HepG2 (cell line): ENCODE results near the gene TMEM225B. TPM values are rescaled to one million over a fixed set of nuclear protein-coding genes. Genes with fewer than 3 reads are reported as not detected.

Experiments used
- ATAC-seq: fragments of 200-7000 bp; cut with Tn5 transposase; 3 replicates; pipeline ENCODE4 v1.9.1; 2020; ENCODE audit warnings: mild to moderate bottlenecking, moderate library complexity
- BruUV-seq: library from RNA; stranded (reverse); fragments of 400-500 nt; replicated peaks from 2 replicates; lab custom pipeline; 2021; lab: Mats Ljungman, UMichigan
- CTCF ChIA-PET: fragments of 300-600 bp; formaldehyde crosslinking; extraction: SDS; loops from one replicate; lab custom pipeline; 2021; ENCODE audit warnings: low total read pairs, inconsistent platforms, low intra/inter-chr PET ratio; lab: Yijun Ruan, JAX
- POLR2A ChIA-PET: fragments of 350-600 bp; sonication (Branson Sonifier 250); formaldehyde crosslinking; loops from one replicate; lab custom pipeline; 2020; ENCODE audit warnings: antibody characterized with exemption, inconsistent platforms; lab: Yijun Ruan, JAX
- DNase-seq: peaks from one replicate; pipeline ENCODE4 v3.0.0-alpha.2; 2015; ENCODE audit warnings: low spot score
- FAIRE-seq: peaks from 3 replicates; lab custom pipeline; 2011; peaks lifted over from hg19 to GRCh38; lab: Jason Lieb, UNC
- H2AFZ ChIP-seq: one replicate; pipeline ENCODE4 v1.6.1; 2011; ENCODE audit warnings: low read length, inconsistent platforms
- H3K27ac ChIP-seq: fragments of 300-600 bp; 3 replicates; pipeline ENCODE4 v1.8.0; 2011; ENCODE audit warnings: mixed run types, mild to moderate bottlenecking, mixed read lengths, low read length, inconsistent platforms; ENCODE audit not compliant: insufficient read depth; ENCODE audit errors: extremely low read length
- H3K27me3 ChIP-seq, 2 experiments: fragments of 200-600 bp in 1 of 2; 2 replicates in 1 of 2; 3 replicates in 1 of 2; pipeline versions ENCODE4 v1.6.0 to v1.8.0; 2011; ENCODE audit warnings: low read length in 2 of 2, mild to moderate bottlenecking in 2 of 2, moderate library complexity in 2 of 2, inconsistent platforms in 1 of 2; ENCODE audit not compliant: insufficient read depth in 2 of 2, control insufficient read depth in 1 of 2
- H3K36me3 ChIP-seq, 2 experiments: fragments of 200-600 bp in 1 of 2; replicated peaks in 1 of 2; 2 replicates in 1 of 2; 3 replicates in 1 of 2; pipeline versions ENCODE4 v1.5.1 to v1.8.0; 2011; ENCODE audit warnings: low read length in 2 of 2, inconsistent platforms in 1 of 2; ENCODE audit not compliant: insufficient read depth in 2 of 2, control insufficient read depth in 1 of 2
- H3K4me1 ChIP-seq: 2 replicates; pipeline ENCODE4 v1.5.1; 2012; ENCODE audit warnings: low read length, inconsistent platforms; ENCODE audit not compliant: insufficient read depth
- H3K4me2 ChIP-seq: 2 replicates; pipeline ENCODE4 v1.6.0; 2011; ENCODE audit warnings: low read depth, low read length, inconsistent platforms
- H3K4me3 ChIP-seq, 3 experiments: fragments of 200-600 bp in 1 of 3; sonication (generic), shearing (Covaris generic) in 1 of 3; replicated peaks in 1 of 3; 2 replicates each; pipeline ENCODE4 v1.5.1; 2011 to 2016; ENCODE audit warnings: low read length in 3 of 3, inconsistent platforms in 2 of 3, low read depth in 2 of 3, mild to moderate bottlenecking in 2 of 3, control low read depth in 1 of 3, mixed read lengths in 1 of 3; ENCODE audit not compliant: insufficient read depth in 1 of 3
- H3K79me2 ChIP-seq: one replicate; pipeline ENCODE4 v1.6.1; 2011; ENCODE audit warnings: low read length, inconsistent platforms; ENCODE audit not compliant: insufficient read depth
- H3K9ac ChIP-seq: 2 replicates; pipeline ENCODE4 v1.6.0; 2011; ENCODE audit warnings: mild to moderate bottlenecking, low read depth, low read length, inconsistent platforms; ENCODE audit not compliant: insufficient read depth
- H3K9me3 ChIP-seq: 2 replicates; pipeline ENCODE4 v1.5.1; 2012; ENCODE audit warnings: mild to moderate bottlenecking, low read length
- H4K20me1 ChIP-seq: 2 replicates; pipeline ENCODE4 v1.6.0; 2011; ENCODE audit warnings: inconsistent platforms, mild to moderate bottlenecking, low read length, moderate library complexity; ENCODE audit not compliant: insufficient read depth
- AGO1 ChIP-seq: fragments of 200-400 bp; formaldehyde crosslinking; IDR thresholded peaks from 2 replicates; pipeline ENCODE4 v1.6.1; 2017; ENCODE audit warnings: mild to moderate bottlenecking, low read depth, low read length, moderate library complexity; ENCODE audit not compliant: poor library complexity, severe bottlenecking
- ARID4A ChIP-seq: sonication (generic); formaldehyde crosslinking; IDR thresholded peaks from 2 replicates; pipeline ENCODE4 v1.5.0; 2020; ENCODE audit warnings: mild to moderate bottlenecking, missing genetic modification reagents, borderline replicate concordance
- BHLHE40 ChIP-seq: IDR thresholded peaks from 2 replicates; pipeline ENCODE4 v1.6.1; 2011; ENCODE audit warnings: low read length, improper control_type of control experiment
- E2F2 ChIP-seq: sonication (generic); formaldehyde crosslinking; IDR thresholded peaks from 2 replicates; pipeline ENCODE4 v1.4.0; 2020; ENCODE audit warnings: missing genetic modification reagents, borderline replicate concordance
- HDAC2 ChIP-seq: sonication (generic); formaldehyde crosslinking; IDR thresholded peaks from 2 replicates; pipeline ENCODE4 v1.4.0; 2020; ENCODE audit warnings: missing genetic modification reagents
- ISL2 ChIP-seq: sonication (generic); formaldehyde crosslinking; IDR thresholded peaks from 2 replicates; pipeline ENCODE4 v1.5.0; 2020; ENCODE audit warnings: missing genetic modification reagents
- MIER2 ChIP-seq: IDR thresholded peaks from 2 replicates; pipeline ENCODE4 v1.6.1; 2016; ENCODE audit warnings: missing biosample characterization, missing genetic modification reagents
- NFRKB ChIP-seq: fragments of 450-650 bp; IDR thresholded peaks from 2 replicates; pipeline ENCODE4 v1.6.1; 2017
- RNF2 ChIP-seq: fragments of 450-650 bp; conservative IDR thresholded peaks from 2 replicates; pipeline ENCODE4 v1.6.1; 2016; ENCODE audit warnings: low read depth
- SSRP1 ChIP-seq: IDR thresholded peaks from 2 replicates; pipeline ENCODE4 v1.6.1; 2016; ENCODE audit warnings: control low read depth
- U2AF2 ChIP-seq: fragments of 200-400 bp; formaldehyde crosslinking; IDR thresholded peaks from 2 replicates; pipeline ENCODE4 v1.6.1; 2017; ENCODE audit warnings: low read depth, mild to moderate bottlenecking, low read length
- ZNF205 ChIP-seq: IDR thresholded peaks from 2 replicates; pipeline ENCODE4 v1.6.1; 2018; ENCODE audit warnings: missing biosample characterization, missing genetic modification reagents
- ZNF446 ChIP-seq: sonication (generic); formaldehyde crosslinking; IDR thresholded peaks from 2 replicates; pipeline ENCODE4 v1.5.0; 2020; ENCODE audit warnings: mild to moderate bottlenecking, missing genetic modification reagents
- WGBS: methylation state at CpG from one replicate; pipeline ENCODE4 v1.1.6; 2017; ENCODE audit warnings: low lambda C conversion rate; 5-methylcytosine and 5-hydroxymethylcytosine counted together
- in situ Hi-C: cut with HindIII; loops from 2 replicates; pipeline ENCODE4 v1.10.0; 2017; ENCODE audit warnings: low pct_unique_long_range_greater_than_20kb; ENCODE audit not compliant: extremely low pct_ligation_motif_present
- intact Hi-C: fragments of 100-400 bp; cut with micrococcal nuclease; formaldehyde crosslinking; loops from one replicate; pipeline ENCODE4 v1.10.0; 2022; ENCODE audit not compliant: unreplicated experiment
- polyA plus RNA-seq, 8 experiments: library from polyadenylated mRNA; depleted of rRNA in 3 of 8; stranded (reverse) in 7 of 8; unstranded in 1 of 8; fragments of >200 nt; fragmentation: Illumina TruSeq in 4 of 8; extraction: Trizol in 4 of 8; gene quantifications; 2 replicates each; pipeline versions ENCODE4 v1.2.1 to v1.2.3, GENCODE V29; 2011 to 2016; ENCODE audit warnings: low read depth in 4 of 8, missing spikeins in 1 of 8, mixed read lengths in 1 of 8; ENCODE audit not compliant: insufficient read depth in 1 of 8
- total RNA-seq, 5 experiments: library from RNA; depleted of rRNA; stranded (reverse); fragments of >200 nt; fragmentation: Illumina TruSeq; extraction: Trizol; gene quantifications; 2 replicates each; pipeline ENCODE4 v1.2.3, GENCODE V29; 2016; ENCODE audit warnings: low read depth in 1 of 5

TMEM225B gene
- total and polyA plus RNA-seq, 2 of the 13 experiments (the other 11 are each of a cell fraction or from before 2014, with no cell fraction given) = 0.78 to 0.95 TPM

GRCh38 chr7:99588868-99589267 lies 9.2 kb upstream of the TMEM225B start:
- no TSS peak for BruUV-seq
- Histone ChIP-seq H3K79me2 (no peaks in the 10 kb centered on the region), H3K9ac (no peak overlapping the region), H2AFZ (no peak overlapping the region), H3K4me2 (no peak overlapping the region), H3K27ac (no peak overlapping the region), H3K4me3 (no peak overlapping the region), H3K9me3 (no peaks in the 10 kb centered on the region), H3K27me3 (no peaks in the 10 kb centered on the region), H4K20me1 (no peaks in the 10 kb centered on the region), H3K36me3 (no peaks in the 10 kb centered on the region), H3K4me1 (no peaks in the 10 kb centered on the region)
- DNase-seq (no peak), ATAC-seq (no peak), FAIRE-seq (no peak)
- intact Hi-C loops = no loop called here
- ChIA-PET CTCF (no interaction called here), POLR2A (no interaction called here)
- WGBS = 51% methylated on average over 3 of the region's 3 CpGs
- in situ Hi-C loops = no loop called here
- TF ChIP-seq SSRP1 (CRISPR knock-in tag) (no peak), ARID4A (CRISPR knock-in tag) (no peak), ZNF446 (no peak), BHLHE40 (no peak), E2F2 (CRISPR knock-in tag) (no peak), AGO1 (no peak), U2AF2 (no peak), MIER2 (no peak), ZNF205 (CRISPR knock-in tag) (no peak), HDAC2 (no peak), ISL2 (CRISPR knock-in tag) (no peak), NFRKB (no peak), RNF2 (no peak)
